Measurements from ENCODE around the gene ARRDC4. TPM values are rescaled to one million over a fixed set of nuclear protein-coding genes. Genes with fewer than 3 reads are reported as not detected.

ARRDC4 gene
- total RNA-seq, 2 donors from 2014 or later, result 25.4 to 25.6 TPM

GRCh38 chr15:97986781-97987180, 26.3 kb downstream of the ARRDC4 start:
- Histone ChIP-seq H3K27me3 (replicated peaks; ENCODE audit: insufficient read depth) (no peaks in the 10 kb centered on the region), H3K36me3 (no peaks in the 10 kb centered on the region), H3K27ac (no peak overlapping the region), H3K4me3 (no peak overlapping the region), H3K9me3 (no peaks in the 10 kb centered on the region), H3K4me1 (replicated peaks) (no peaks in the 10 kb centered on the region)
- TF ChIP-seq POLR2AphosphoS5 (IDR thresholded peaks at IDR 0.05) (no peak), POLR2A (IDR thresholded peaks at IDR 0.05) (no peak)
- TF ChIP-seq, protein P1, sequence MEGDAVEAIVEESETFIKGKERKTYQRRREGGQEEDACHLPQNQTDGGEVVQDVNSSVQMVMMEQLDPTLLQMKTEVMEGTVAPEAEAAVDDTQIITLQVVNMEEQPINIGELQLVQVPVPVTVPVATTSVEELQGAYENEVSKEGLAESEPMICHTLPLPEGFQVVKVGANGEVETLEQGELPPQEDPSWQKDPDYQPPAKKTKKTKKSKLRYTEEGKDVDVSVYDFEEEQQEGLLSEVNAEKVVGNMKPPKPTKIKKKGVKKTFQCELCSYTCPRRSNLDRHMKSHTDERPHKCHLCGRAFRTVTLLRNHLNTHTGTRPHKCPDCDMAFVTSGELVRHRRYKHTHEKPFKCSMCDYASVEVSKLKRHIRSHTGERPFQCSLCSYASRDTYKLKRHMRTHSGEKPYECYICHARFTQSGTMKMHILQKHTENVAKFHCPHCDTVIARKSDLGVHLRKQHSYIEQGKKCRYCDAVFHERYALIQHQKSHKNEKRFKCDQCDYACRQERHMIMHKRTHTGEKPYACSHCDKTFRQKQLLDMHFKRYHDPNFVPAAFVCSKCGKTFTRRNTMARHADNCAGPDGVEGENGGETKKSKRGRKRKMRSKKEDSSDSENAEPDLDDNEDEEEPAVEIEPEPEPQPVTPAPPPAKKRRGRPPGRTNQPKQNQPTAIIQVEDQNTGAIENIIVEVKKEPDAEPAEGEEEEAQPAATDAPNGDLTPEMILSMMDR (IDR thresholded peaks at IDR 0.05), result no peak
- intact Hi-C loops (cut with DNase I), result no loop called here
- DNase-seq (ENCODE audit: low spot score), result no peak
- WGBS, result 95% methylated on average over 2 of the region's 2 CpGs

- TF ChIP-seq POLR2A (IDR thresholded peaks at IDR 0.05) (no peak), POLR2AphosphoS5 (IDR thresholded peaks at IDR 0.05) (no peak)
- TF ChIP-seq, protein P1 (IDR thresholded peaks at IDR 0.05), result no peak
- no peaks in the 10 kb centered on the region for H3K27me3 ChIP-seq (replicated peaks; ENCODE audit: insufficient read depth)
- H3K4me3 ChIP-seq, result no peak overlapping the region
- intact Hi-C loops (cut with DNase I), result no loop called here
- no peaks in the 10 kb centered on the region for H3K36me3 ChIP-seq
- WGBS, result 38% methylated on average over 2 of the region's 2 CpGs
- H3K4me1 ChIP-seq (replicated peaks), result no peaks in the 10 kb centered on the region
- no peak for DNase-seq (ENCODE audit: low spot score)
- H3K9me3 ChIP-seq, result no peaks in the 10 kb centered on the region
- H3K27ac ChIP-seq, result no peak overlapping the region
Observed at GRCh38 chr15:97989299-97989698, 28.8 kb downstream of the ARRDC4 start.

DNA sequence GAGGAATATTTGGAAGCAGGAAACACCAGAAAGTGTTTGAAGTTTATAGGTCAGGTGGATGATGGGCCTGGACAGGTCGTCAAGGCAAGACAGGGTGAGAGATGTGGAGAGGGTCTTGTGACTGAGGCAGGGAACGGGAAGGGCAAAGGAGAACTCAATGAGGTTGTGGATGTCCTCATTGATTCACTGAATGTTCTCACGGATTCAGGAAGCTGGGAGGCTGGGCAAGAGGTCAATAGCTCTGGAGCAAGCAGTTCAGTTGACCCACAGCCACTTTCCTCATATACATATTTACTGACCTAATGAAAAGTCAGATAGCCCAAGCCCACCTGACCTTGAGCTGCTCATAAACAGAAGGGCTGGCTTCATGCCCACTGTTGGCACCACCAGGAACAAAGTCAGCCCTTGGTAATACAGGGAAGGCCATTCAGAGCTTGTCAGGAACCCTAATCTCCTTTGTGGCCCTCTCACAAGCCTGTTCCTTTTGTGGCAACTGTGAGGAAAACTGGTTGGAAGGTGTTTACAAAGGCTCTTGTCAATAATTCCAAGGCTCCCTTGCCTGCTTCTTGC, 31.6 kb downstream of the ARRDC4 start:
- no peaks in the 10 kb centered on the region for H3K4me1 ChIP-seq (replicated peaks)
- no peaks in the 10 kb centered on the region for H3K9me3 ChIP-seq
- no peak overlapping the region for H3K4me3 ChIP-seq
- H3K36me3 ChIP-seq, result no peaks in the 10 kb centered on the region
- 89% methylated on average over 3 of the region's 3 CpGs for WGBS
- H3K27me3 ChIP-seq (replicated peaks; ENCODE audit: insufficient read depth), result no peaks in the 10 kb centered on the region
- DNase-seq (ENCODE audit: low spot score), result no peak
- no peak overlapping the region for H3K27ac ChIP-seq
- intact Hi-C loops (cut with DNase I), result no loop called here
- TF ChIP-seq, protein P1 (IDR thresholded peaks at IDR 0.05), result no peak

GRCh38 chr15:97992823-97993222, 32.3 kb downstream of the ARRDC4 start:
- WGBS, result 93% methylated on average over 1 of the region's 1 CpG
- TF ChIP-seq, protein P1 (IDR thresholded peaks at IDR 0.05), result no peak
- TF ChIP-seq POLR2A (IDR thresholded peaks at IDR 0.05) (no peak), POLR2AphosphoS5 (IDR thresholded peaks at IDR 0.05) (no peak)
- Histone ChIP-seq H3K27ac (no peak overlapping the region), H3K4me3 (no peak overlapping the region), H3K27me3 (replicated peaks; ENCODE audit: insufficient read depth) (no peaks in the 10 kb centered on the region), H3K9me3 (no peaks in the 10 kb centered on the region), H3K4me1 (replicated peaks) (no peaks in the 10 kb centered on the region), H3K36me3 (no peaks in the 10 kb centered on the region)
- intact Hi-C loops (cut with DNase I), result no loop called here
- DNase-seq (ENCODE audit: low spot score), result no peak

GRCh38 chr15:97993310-97993738, 32.8 kb downstream of the ARRDC4 start:
- Histone ChIP-seq H3K27ac (no peak overlapping the region), H3K9me3 (no peaks in the 10 kb centered on the region), H3K27me3 (replicated peaks; ENCODE audit: insufficient read depth) (no peaks in the 10 kb centered on the region), H3K4me1 (replicated peaks) (no peaks in the 10 kb centered on the region), H3K36me3 (no peaks in the 10 kb centered on the region), H3K4me3 (no peak overlapping the region)
- WGBS, result 62% methylated on average over 3 of the region's 3 CpGs
- TF ChIP-seq, protein P1 (IDR thresholded peaks at IDR 0.05), result no peak
- no peak for TF ChIP-seq POLR2AphosphoS5 (IDR thresholded peaks at IDR 0.05)
- TF ChIP-seq POLR2A (IDR thresholded peaks at IDR 0.05), result no peak
- intact Hi-C loops (cut with DNase I), result no loop called here
- no peak for DNase-seq (ENCODE audit: low spot score)
